ENCODE results near the gene CHCHD3. TPM values are rescaled to one million over a fixed set of nuclear protein-coding genes. Genes with fewer than 3 reads are reported as not detected.

Gene CHCHD3
- total RNA-seq, 1 donor from 2014 or later: 107 TPM

DNA sequence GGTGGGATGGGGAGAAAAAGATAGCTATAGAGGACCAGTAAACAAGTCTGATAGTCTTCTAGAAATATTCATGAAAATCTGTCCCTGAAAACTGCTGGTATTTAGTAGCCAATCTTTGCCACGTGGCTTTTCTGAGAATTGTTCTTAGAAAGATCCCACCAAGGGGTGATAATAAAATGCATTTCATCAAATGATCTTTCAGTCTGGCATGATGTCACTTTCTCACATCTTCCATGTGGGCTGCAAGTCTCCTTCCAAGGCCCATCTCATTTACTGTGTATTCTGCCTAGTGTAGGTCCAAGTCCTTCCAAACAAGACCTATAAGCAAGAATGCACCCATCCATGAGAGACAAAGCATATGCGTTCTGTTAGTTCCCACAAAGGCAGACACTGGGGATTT lies 226.0 kb downstream of the CHCHD3 start:
- H3K4me1 Mint-ChIP-seq: peaks cover 17% of the 10 kb centered on the region
- DNase-seq (ENCODE audit: low read depth, low spot score): no peak
- no peak overlapping the region for H3K4me3 Mint-ChIP-seq
- H3K36me3 Mint-ChIP-seq (ENCODE audit: low read depth): peaks cover 2% of the 10 kb centered on the region
- peaks cover 1% of the 10 kb centered on the region for H3K9me3 Mint-ChIP-seq
- no peak overlapping the region for H3K27ac Mint-ChIP-seq (ENCODE audit: unreplicated experiment)
- no peaks in the 10 kb centered on the region for H3K27me3 Mint-ChIP-seq (ENCODE audit: low read depth)
- TF ChIP-seq, protein P1, sequence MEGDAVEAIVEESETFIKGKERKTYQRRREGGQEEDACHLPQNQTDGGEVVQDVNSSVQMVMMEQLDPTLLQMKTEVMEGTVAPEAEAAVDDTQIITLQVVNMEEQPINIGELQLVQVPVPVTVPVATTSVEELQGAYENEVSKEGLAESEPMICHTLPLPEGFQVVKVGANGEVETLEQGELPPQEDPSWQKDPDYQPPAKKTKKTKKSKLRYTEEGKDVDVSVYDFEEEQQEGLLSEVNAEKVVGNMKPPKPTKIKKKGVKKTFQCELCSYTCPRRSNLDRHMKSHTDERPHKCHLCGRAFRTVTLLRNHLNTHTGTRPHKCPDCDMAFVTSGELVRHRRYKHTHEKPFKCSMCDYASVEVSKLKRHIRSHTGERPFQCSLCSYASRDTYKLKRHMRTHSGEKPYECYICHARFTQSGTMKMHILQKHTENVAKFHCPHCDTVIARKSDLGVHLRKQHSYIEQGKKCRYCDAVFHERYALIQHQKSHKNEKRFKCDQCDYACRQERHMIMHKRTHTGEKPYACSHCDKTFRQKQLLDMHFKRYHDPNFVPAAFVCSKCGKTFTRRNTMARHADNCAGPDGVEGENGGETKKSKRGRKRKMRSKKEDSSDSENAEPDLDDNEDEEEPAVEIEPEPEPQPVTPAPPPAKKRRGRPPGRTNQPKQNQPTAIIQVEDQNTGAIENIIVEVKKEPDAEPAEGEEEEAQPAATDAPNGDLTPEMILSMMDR (conservative IDR thresholded peaks at IDR 0.05): no peak

DNA sequence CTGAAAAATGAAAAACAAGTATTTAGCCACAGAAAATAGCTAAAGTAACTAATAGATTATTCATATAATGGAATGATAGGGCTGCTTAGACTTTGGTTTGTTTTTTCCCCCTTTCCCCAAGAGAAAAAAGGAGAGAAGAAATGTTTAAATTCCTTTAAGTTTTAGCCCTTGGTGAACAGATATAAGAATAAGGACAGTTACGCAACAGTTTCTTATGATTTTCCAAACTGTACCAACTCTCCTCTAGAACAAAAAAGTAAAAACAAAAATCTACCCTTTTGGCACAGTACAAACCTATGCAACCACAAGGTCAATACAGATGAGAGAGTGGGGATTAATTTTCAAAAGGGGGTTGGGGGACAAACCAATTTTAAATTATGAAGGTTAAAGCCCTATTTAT lies 227.7 kb downstream of the CHCHD3 start:
- Mint-ChIP-seq H3K4me1 (peaks cover 17% of the 10 kb centered on the region), H3K36me3 (ENCODE audit: low read depth) (peaks cover 2% of the 10 kb centered on the region), H3K4me3 (no peak overlapping the region), H3K27me3 (ENCODE audit: low read depth) (no peaks in the 10 kb centered on the region), H3K27ac (ENCODE audit: unreplicated experiment) (no peak overlapping the region), H3K9me3 (no peaks in the 10 kb centered on the region)
- TF ChIP-seq, protein P1 (conservative IDR thresholded peaks at IDR 0.05): no peak
- no peak for DNase-seq (ENCODE audit: low read depth, low spot score)

DNA sequence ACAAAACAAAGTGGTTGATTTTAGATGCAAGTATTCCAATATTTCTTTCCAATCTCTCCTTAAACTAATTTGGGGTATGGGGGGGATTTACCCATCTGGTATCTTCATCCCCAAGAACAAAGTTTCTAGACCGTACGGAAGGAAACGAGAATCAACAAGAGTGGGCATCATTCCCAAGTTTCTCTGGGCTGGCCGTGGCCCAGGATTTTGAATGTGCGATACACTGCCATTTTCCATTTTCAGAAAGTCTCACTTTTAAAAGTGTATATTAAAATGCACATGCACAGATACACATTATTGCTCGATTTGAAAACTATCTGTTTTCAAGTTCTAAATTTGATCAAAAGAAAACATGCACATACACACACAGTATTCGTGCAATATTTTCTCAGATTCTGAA lies 234.5 kb downstream of the CHCHD3 start:
- H3K9me3 Mint-ChIP-seq: no peaks in the 10 kb centered on the region
- no peaks in the 10 kb centered on the region for H3K27me3 Mint-ChIP-seq (ENCODE audit: low read depth)
- TF ChIP-seq, protein P1 (conservative IDR thresholded peaks at IDR 0.05): no peak
- no peak overlapping the region for H3K27ac Mint-ChIP-seq (ENCODE audit: unreplicated experiment)
- no peak for DNase-seq (ENCODE audit: low read depth, low spot score)
- H3K4me3 Mint-ChIP-seq: no peak overlapping the region
- H3K36me3 Mint-ChIP-seq (ENCODE audit: low read depth): peaks cover 8% of the 10 kb centered on the region
- H3K4me1 Mint-ChIP-seq: no peaks in the 10 kb centered on the region

DNA sequence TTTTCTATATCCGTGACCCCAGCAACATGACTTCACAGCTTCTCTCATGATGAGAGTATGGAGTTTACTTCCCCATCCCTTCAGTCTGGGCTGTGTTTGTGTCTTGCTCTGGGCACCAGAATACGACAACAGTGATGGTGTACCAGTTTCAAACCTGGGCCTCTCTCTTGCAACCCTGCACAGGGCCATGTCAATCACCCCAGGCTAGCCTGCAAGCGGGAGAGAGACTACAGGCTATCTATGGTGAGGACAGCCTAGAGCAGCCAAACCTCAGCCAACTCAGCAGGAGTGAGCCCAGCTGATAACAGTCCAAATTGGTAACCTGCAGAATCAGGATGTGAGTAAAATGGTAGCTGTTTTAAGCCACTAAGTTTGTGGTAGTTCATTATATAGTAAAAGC lies 235.8 kb downstream of the CHCHD3 start:
- peaks cover 10% of the 10 kb centered on the region for H3K36me3 Mint-ChIP-seq (ENCODE audit: low read depth)
- no peak overlapping the region for H3K4me3 Mint-ChIP-seq
- TF ChIP-seq, protein P1 (conservative IDR thresholded peaks at IDR 0.05): no peak
- H3K4me1 Mint-ChIP-seq: no peaks in the 10 kb centered on the region
- no peaks in the 10 kb centered on the region for H3K9me3 Mint-ChIP-seq
- H3K27me3 Mint-ChIP-seq (ENCODE audit: low read depth): no peaks in the 10 kb centered on the region
- H3K27ac Mint-ChIP-seq (ENCODE audit: unreplicated experiment): no peak overlapping the region
- DNase-seq (ENCODE audit: low read depth, low spot score): no peak

DNA sequence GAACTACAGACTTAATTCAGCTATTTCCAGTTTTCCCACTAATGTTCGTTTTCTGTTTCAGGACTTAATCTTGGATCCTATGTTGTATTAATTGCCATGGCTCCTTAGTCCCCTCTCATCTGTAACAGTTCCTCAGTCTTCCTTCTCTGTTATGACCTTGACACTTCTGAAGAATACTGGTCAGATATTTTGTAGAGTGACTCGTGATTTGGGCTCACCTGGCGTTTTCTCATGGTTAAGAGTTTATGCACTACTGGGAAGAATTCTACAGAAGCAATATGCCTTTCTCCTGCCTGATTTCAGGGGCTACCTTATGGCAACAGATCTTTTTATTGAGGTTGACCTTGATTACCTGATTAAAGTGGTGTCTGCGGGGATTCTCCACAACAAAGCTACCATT lies 239.4 kb downstream of the CHCHD3 start:
- TF ChIP-seq, protein P1 (conservative IDR thresholded peaks at IDR 0.05): no peak
- Mint-ChIP-seq H3K27ac (ENCODE audit: unreplicated experiment) (no peak overlapping the region), H3K36me3 (ENCODE audit: low read depth) (peaks cover 8% of the 10 kb centered on the region), H3K4me3 (no peak overlapping the region), H3K9me3 (no peaks in the 10 kb centered on the region), H3K4me1 (peaks cover 4% of the 10 kb centered on the region), H3K27me3 (ENCODE audit: low read depth) (no peaks in the 10 kb centered on the region)
- no peak for DNase-seq (ENCODE audit: low read depth, low spot score)

DNA sequence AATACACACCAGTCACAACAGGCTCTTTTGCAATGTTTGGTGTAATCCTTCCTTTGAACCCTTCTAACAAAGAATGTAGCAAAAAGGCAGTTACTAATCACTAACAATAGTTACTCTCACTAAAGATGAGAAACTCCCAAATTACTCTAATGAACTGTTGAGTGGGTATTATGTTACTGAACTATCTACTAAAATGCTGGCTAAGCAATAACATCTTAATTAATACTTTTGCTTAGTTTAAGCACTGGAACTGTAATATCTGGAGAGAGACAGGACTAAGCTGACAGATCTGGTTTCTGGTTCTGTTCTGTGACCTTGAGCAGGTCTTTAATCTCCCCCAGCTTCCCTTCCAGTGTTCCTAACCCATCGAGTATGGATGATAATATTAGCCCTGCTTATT lies 241.7 kb downstream of the CHCHD3 start:
- TF ChIP-seq, protein P1 (conservative IDR thresholded peaks at IDR 0.05): no peak
- peaks cover 18% of the 10 kb centered on the region for H3K36me3 Mint-ChIP-seq (ENCODE audit: low read depth)
- H3K27me3 Mint-ChIP-seq (ENCODE audit: low read depth): no peaks in the 10 kb centered on the region
- H3K9me3 Mint-ChIP-seq: no peaks in the 10 kb centered on the region
- H3K27ac Mint-ChIP-seq (ENCODE audit: unreplicated experiment): no peak overlapping the region
- DNase-seq (ENCODE audit: low read depth, low spot score): no peak
- peaks cover 5% of the 10 kb centered on the region for H3K4me1 Mint-ChIP-seq
- no peak overlapping the region for H3K4me3 Mint-ChIP-seq

All from neural crest cell (in vitro differentiated cells).